Prostate gland (tissue), 2 donors: ENCODE results near the gene L3MBTL4.

ENCODE experiments used
- POLR2AphosphoS5 ChIP-seq: sonication (generic); formaldehyde crosslinking; IDR thresholded peaks from one replicate; pipeline ENCODE4 v1.6.1; 2017; ENCODE audit warnings: antibody characterized with exemption
- TF ChIP-seq, protein P1 (sequence below), 4 experiments: fragments of 200-600 bp in 2 of 4; fragments of 450-650 bp in 2 of 4; sonication (generic) in 2 of 4; IDR thresholded peaks; 1 replicate in 3 of 4; 2 replicates in 1 of 4; pipeline ENCODE4 v1.5.1; 2016 to 2019; ENCODE audit warnings: antibody characterized with exemption in 4 of 4, mild to moderate bottlenecking in 2 of 4, moderate library complexity in 2 of 4

DNA sequence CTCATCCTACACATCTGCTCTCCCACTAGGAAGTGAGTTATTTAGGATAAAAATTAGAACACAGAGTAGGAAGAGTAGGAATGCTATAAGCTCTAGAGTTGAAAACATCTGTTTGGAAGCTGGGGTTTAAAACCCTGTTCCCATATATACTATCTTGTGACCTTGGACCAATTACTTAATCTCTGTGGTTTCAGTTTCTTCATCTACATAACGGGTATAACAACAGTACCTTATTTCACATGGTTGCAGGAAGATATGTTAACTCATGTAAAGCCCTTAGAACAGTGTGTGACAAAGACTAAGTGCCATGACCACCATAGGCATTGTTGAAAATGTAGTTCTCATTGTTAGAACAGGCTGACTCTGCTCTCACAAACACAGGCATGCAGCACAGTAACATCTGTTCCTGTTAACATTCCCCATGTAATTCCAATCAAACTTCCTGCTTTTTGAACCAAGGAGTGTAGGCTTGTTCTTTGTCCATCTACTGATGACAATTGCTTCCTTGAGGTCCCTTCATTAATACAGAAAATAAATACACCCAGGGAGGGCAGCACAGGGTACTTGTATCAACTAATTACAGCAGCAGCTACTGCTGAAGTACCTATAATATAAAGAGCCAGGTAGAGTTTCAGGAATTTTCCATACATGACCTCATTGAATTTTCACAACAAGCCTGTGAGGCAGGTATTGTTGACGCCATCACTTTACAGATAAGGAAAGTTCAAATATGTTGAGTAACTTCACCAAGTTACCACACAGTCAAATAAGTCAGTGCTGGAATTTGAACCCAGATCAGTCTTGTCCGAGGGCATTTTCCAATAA lies 204.2 kb downstream of the L3MBTL4 start:
- TF ChIP-seq, protein P1, sequence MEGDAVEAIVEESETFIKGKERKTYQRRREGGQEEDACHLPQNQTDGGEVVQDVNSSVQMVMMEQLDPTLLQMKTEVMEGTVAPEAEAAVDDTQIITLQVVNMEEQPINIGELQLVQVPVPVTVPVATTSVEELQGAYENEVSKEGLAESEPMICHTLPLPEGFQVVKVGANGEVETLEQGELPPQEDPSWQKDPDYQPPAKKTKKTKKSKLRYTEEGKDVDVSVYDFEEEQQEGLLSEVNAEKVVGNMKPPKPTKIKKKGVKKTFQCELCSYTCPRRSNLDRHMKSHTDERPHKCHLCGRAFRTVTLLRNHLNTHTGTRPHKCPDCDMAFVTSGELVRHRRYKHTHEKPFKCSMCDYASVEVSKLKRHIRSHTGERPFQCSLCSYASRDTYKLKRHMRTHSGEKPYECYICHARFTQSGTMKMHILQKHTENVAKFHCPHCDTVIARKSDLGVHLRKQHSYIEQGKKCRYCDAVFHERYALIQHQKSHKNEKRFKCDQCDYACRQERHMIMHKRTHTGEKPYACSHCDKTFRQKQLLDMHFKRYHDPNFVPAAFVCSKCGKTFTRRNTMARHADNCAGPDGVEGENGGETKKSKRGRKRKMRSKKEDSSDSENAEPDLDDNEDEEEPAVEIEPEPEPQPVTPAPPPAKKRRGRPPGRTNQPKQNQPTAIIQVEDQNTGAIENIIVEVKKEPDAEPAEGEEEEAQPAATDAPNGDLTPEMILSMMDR (IDR thresholded peaks at IDR 0.05) = no peak
- TF ChIP-seq POLR2AphosphoS5 = no peak
